GM23338 (cell line): Measurements from ENCODE around the gene MAST4. TPM values are rescaled to one million over a fixed set of nuclear protein-coding genes. Genes with fewer than 3 reads are reported as not detected.

ENCODE experiments used
- ATAC-seq: fragments of 200-7000 bp; cut with Tn5 transposase; 3 replicates; pipeline ENCODE4 v1.9.1; 2020
- DNase-seq: peaks from one replicate; pipeline ENCODE4 v3.0.0-alpha.2; 2015; ENCODE audit warnings: low spot score
- H2AFZ ChIP-seq: fragments of 200-600 bp; sonication (generic); 2 replicates; pipeline ENCODE4 v1.8.0; 2016; ENCODE audit warnings: antibody characterized with exemption, mild to moderate bottlenecking, moderate library complexity
- H3F3A ChIP-seq: fragments of 200-600 bp; sonication (generic); replicated peaks from 2 replicates; pipeline ENCODE4 v1.8.0; 2017; ENCODE audit warnings: antibody characterized with exemption, mixed run types, low read depth
- H3K27ac ChIP-seq: fragments of 200-600 bp; sonication (generic); 2 replicates; pipeline ENCODE4 v1.6.1; 2016; ENCODE audit warnings: low read depth
- H3K27me3 ChIP-seq: fragments of 200-600 bp; sonication (generic); 2 replicates; pipeline ENCODE4 v1.8.0; 2016; ENCODE audit warnings: mild to moderate bottlenecking, mixed run types, moderate library complexity; ENCODE audit not compliant: insufficient read depth
- H3K36me3 ChIP-seq: fragments of 200-600 bp; sonication (generic); 2 replicates; pipeline ENCODE4 v1.8.0; 2016; ENCODE audit warnings: mild to moderate bottlenecking; ENCODE audit not compliant: insufficient read depth
- H3K4me1 ChIP-seq: fragments of 200-600 bp; sonication (generic); 2 replicates; pipeline ENCODE4 v1.8.0; 2016; ENCODE audit warnings: mild to moderate bottlenecking, moderate library complexity; ENCODE audit not compliant: insufficient read depth
- H3K4me2 ChIP-seq: fragments of 200-600 bp; sonication (generic); 2 replicates; pipeline ENCODE4 v1.7.1; 2017; ENCODE audit warnings: mixed run types
- H3K4me3 ChIP-seq: fragments of 200-600 bp; sonication (generic); 2 replicates; pipeline ENCODE4 v1.6.1; 2016; ENCODE audit warnings: mixed run types
- H3K79me2 ChIP-seq: fragments of 200-600 bp; sonication (generic); replicated peaks from 2 replicates; pipeline ENCODE4 v1.8.0; 2017; ENCODE audit warnings: mild to moderate bottlenecking; ENCODE audit not compliant: insufficient read depth
- H3K9me2 ChIP-seq: fragments of 200-600 bp; sonication (generic); 2 replicates; pipeline ENCODE4 v1.8.0; 2017; ENCODE audit not compliant: insufficient read depth
- H4K20me1 ChIP-seq: fragments of 200-600 bp; sonication (generic); replicated peaks from 2 replicates; pipeline ENCODE4 v1.8.0; 2017; ENCODE audit warnings: mild to moderate bottlenecking; ENCODE audit not compliant: insufficient read depth
- H3K27ac Mint-ChIP-seq: 2 replicates; pipeline ENCODE4 v1.8.0; 2020; ENCODE audit warnings: inconsistent platforms, mild to moderate bottlenecking, moderate library complexity, mixed read lengths
- H3K27me3 Mint-ChIP-seq: 3 replicates; pipeline ENCODE4 v1.8.0; 2022; ENCODE audit warnings: low read depth, mild to moderate bottlenecking, moderate library complexity, mixed read lengths, inconsistent platforms; ENCODE audit not compliant: insufficient read depth, poor library complexity
- H3K36me3 Mint-ChIP-seq: 3 replicates; pipeline ENCODE4 v1.8.0; 2021; ENCODE audit warnings: low read depth, mild to moderate bottlenecking, inconsistent platforms, moderate library complexity, mixed read lengths
- H3K4me1 Mint-ChIP-seq: 3 replicates; pipeline ENCODE4 v1.8.0; 2020; ENCODE audit warnings: mild to moderate bottlenecking, inconsistent platforms, mixed read lengths
- H3K4me3 Mint-ChIP-seq: 3 replicates; pipeline ENCODE4 v1.8.0; 2021; ENCODE audit warnings: moderate library complexity, mild to moderate bottlenecking, inconsistent platforms, mixed read lengths
- H3K9me3 Mint-ChIP-seq: 3 replicates; pipeline ENCODE4 v1.8.0; 2020; ENCODE audit warnings: moderate library complexity, mild to moderate bottlenecking, inconsistent platforms, mixed read lengths
- CREB1 ChIP-seq: fragments of 250-450 bp; sonication (Bioruptor Pico); IDR thresholded peaks from 2 replicates; pipeline ENCODE4 v1.5.0; 2020; ENCODE audit warnings: low read depth, mild to moderate bottlenecking, moderate library complexity
- EZH2 ChIP-seq: fragments of 200-600 bp; sonication (generic); IDR thresholded peaks from one replicate; pipeline ENCODE4 v1.8.0; 2017; ENCODE audit warnings: antibody characterized with exemption, mild to moderate bottlenecking, low read depth; ENCODE audit not compliant: unreplicated experiment
- EZH2phosphoT487 ChIP-seq: fragments of 200-600 bp; sonication (generic); IDR thresholded peaks from one replicate; pipeline ENCODE4 v1.8.1; 2018; ENCODE audit warnings: antibody characterized with exemption; ENCODE audit not compliant: unreplicated experiment
- JUNB ChIP-seq: IDR thresholded peaks from one replicate; pipeline ENCODE4 v1.6.1; 2016; ENCODE audit warnings: antibody characterized with exemption; ENCODE audit not compliant: unreplicated experiment
- NANOG ChIP-seq: IDR thresholded peaks from 2 replicates; pipeline ENCODE4 v1.6.1; 2016; ENCODE audit warnings: antibody characterized with exemption, borderline replicate concordance
- POLR2AphosphoS5 ChIP-seq: IDR thresholded peaks from 2 replicates; pipeline ENCODE4 v1.6.1; 2016; ENCODE audit warnings: antibody characterized with exemption, low read depth
- STAT1 ChIP-seq: IDR thresholded peaks from one replicate; pipeline ENCODE4 v1.6.1; 2016; ENCODE audit warnings: antibody characterized with exemption; ENCODE audit not compliant: unreplicated experiment
- ZNF114 ChIP-seq: fragments of 250-450 bp; sonication (Bioruptor Pico); IDR thresholded peaks from 2 replicates; pipeline ENCODE4 v1.5.0; 2020; ENCODE audit warnings: mild to moderate bottlenecking, moderate library complexity
- ZNF331 ChIP-seq: fragments of 250-450 bp; sonication (Bioruptor Pico); IDR thresholded peaks from 2 replicates; pipeline ENCODE4 v1.5.0; 2020; ENCODE audit warnings: low read depth, mild to moderate bottlenecking, moderate library complexity
- polyA plus RNA-seq: library from polyadenylated mRNA; unstranded; fragments of >200 nt; fragmentation: Nextera tagmentation; extraction: Ambion mirVana; gene quantifications from 2 replicates; pipeline ENCODE4 v1.2.1, GENCODE V29; 2016
- total RNA-seq: library from RNA; depleted of rRNA; stranded (reverse); fragments of >200 nt; shearing (Covaris generic); gene quantifications from 2 replicates; pipeline ENCODE4 v1.2.3, GENCODE V29; 2014
- TF ChIP-seq, protein P1 (sequence below): IDR thresholded peaks from one replicate; pipeline ENCODE4 v1.6.1; 2018; ENCODE audit warnings: antibody characterized with exemption; ENCODE audit not compliant: unreplicated experiment
- TF ChIP-seq, protein P2 (sequence below): fragments of 250-450 bp; sonication (Bioruptor Pico); IDR thresholded peaks from 2 replicates; pipeline ENCODE4 v1.5.0; 2020; ENCODE audit warnings: mild to moderate bottlenecking, moderate library complexity
- TF ChIP-seq, protein P3 (sequence below), 2 experiments: fragments of 200-600 bp in 1 of 2; sonication (generic) in 1 of 2; conservative IDR thresholded peaks; 2 replicates each; pipeline versions ENCODE4 v1.5.1 to v1.6.1; 2016 to 2017; ENCODE audit warnings: antibody characterized with exemption in 2 of 2, low read depth in 2 of 2, mild to moderate bottlenecking in 2 of 2, moderate library complexity in 1 of 2
- TF ChIP-seq, protein P4 (sequence below): IDR thresholded peaks from 2 replicates; pipeline ENCODE4 v1.6.1; 2016; ENCODE audit warnings: antibody characterized with exemption

MAST4 gene
- total and polyA plus RNA-seq, 2 experiments from 2014 or later = 3.6 to 8.5 TPM

DNA sequence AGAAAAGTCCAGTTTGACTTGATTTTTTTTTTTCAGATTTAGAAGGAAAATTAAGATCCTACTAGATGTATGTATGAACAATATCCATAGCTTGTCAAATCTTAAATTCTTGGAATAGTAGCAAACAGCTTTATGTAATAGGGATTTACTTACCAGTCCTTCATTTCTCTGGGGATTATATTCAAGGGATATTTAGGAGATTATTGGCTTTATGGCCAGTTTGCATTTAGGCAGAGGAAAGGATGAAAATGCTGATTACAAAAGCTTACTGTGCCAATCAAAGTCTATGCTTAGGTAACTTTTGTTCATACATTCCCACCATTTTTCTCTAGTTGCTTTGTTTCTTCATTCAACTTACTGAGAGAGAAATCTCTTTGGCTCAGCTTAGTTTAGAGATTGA lies 47.9 kb downstream of the MAST4 start:
- Mint-ChIP-seq H3K36me3 (no peaks in the 10 kb centered on the region), H3K27me3 (no peaks in the 10 kb centered on the region), H3K9me3 (no peaks in the 10 kb centered on the region), H3K27ac (no peak overlapping the region), H3K4me1 (peaks cover 17% of the 10 kb centered on the region), H3K4me3 (no peak overlapping the region)
- no peak overlapping the region for H3K4me3 ChIP-seq
- H3K4me2 ChIP-seq = no peak overlapping the region
- H3K27ac ChIP-seq = no peak overlapping the region
- no peak overlapping the region for H2AFZ ChIP-seq
- no peaks in the 10 kb centered on the region for H3K9me2 ChIP-seq
- H3K27me3 ChIP-seq = no peaks in the 10 kb centered on the region
- H3F3A ChIP-seq = no peaks in the 10 kb centered on the region
- no peak for ATAC-seq
- peaks cover 14% of the 10 kb centered on the region for H3K4me1 ChIP-seq
- H3K79me2 ChIP-seq = no peaks in the 10 kb centered on the region
- H4K20me1 ChIP-seq = no peaks in the 10 kb centered on the region
- no peaks in the 10 kb centered on the region for H3K36me3 ChIP-seq
- TF ChIP-seq JUNB (no peak), EZH2phosphoT487 (no peak), POLR2AphosphoS5 (no peak), CREB1 (CRISPR knock-in tag) (no peak), NANOG (no peak), ZNF114 (CRISPR knock-in tag) (no peak), ZNF331 (no peak), STAT1 (no peak), EZH2 (no peak)
- TF ChIP-seq, protein P1, sequence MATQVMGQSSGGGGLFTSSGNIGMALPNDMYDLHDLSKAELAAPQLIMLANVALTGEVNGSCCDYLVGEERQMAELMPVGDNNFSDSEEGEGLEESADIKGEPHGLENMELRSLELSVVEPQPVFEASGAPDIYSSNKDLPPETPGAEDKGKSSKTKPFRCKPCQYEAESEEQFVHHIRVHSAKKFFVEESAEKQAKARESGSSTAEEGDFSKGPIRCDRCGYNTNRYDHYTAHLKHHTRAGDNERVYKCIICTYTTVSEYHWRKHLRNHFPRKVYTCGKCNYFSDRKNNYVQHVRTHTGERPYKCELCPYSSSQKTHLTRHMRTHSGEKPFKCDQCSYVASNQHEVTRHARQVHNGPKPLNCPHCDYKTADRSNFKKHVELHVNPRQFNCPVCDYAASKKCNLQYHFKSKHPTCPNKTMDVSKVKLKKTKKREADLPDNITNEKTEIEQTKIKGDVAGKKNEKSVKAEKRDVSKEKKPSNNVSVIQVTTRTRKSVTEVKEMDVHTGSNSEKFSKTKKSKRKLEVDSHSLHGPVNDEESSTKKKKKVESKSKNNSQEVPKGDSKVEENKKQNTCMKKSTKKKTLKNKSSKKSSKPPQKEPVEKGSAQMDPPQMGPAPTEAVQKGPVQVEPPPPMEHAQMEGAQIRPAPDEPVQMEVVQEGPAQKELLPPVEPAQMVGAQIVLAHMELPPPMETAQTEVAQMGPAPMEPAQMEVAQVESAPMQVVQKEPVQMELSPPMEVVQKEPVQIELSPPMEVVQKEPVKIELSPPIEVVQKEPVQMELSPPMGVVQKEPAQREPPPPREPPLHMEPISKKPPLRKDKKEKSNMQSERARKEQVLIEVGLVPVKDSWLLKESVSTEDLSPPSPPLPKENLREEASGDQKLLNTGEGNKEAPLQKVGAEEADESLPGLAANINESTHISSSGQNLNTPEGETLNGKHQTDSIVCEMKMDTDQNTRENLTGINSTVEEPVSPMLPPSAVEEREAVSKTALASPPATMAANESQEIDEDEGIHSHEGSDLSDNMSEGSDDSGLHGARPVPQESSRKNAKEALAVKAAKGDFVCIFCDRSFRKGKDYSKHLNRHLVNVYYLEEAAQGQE = no peak
- TF ChIP-seq, protein P2, sequence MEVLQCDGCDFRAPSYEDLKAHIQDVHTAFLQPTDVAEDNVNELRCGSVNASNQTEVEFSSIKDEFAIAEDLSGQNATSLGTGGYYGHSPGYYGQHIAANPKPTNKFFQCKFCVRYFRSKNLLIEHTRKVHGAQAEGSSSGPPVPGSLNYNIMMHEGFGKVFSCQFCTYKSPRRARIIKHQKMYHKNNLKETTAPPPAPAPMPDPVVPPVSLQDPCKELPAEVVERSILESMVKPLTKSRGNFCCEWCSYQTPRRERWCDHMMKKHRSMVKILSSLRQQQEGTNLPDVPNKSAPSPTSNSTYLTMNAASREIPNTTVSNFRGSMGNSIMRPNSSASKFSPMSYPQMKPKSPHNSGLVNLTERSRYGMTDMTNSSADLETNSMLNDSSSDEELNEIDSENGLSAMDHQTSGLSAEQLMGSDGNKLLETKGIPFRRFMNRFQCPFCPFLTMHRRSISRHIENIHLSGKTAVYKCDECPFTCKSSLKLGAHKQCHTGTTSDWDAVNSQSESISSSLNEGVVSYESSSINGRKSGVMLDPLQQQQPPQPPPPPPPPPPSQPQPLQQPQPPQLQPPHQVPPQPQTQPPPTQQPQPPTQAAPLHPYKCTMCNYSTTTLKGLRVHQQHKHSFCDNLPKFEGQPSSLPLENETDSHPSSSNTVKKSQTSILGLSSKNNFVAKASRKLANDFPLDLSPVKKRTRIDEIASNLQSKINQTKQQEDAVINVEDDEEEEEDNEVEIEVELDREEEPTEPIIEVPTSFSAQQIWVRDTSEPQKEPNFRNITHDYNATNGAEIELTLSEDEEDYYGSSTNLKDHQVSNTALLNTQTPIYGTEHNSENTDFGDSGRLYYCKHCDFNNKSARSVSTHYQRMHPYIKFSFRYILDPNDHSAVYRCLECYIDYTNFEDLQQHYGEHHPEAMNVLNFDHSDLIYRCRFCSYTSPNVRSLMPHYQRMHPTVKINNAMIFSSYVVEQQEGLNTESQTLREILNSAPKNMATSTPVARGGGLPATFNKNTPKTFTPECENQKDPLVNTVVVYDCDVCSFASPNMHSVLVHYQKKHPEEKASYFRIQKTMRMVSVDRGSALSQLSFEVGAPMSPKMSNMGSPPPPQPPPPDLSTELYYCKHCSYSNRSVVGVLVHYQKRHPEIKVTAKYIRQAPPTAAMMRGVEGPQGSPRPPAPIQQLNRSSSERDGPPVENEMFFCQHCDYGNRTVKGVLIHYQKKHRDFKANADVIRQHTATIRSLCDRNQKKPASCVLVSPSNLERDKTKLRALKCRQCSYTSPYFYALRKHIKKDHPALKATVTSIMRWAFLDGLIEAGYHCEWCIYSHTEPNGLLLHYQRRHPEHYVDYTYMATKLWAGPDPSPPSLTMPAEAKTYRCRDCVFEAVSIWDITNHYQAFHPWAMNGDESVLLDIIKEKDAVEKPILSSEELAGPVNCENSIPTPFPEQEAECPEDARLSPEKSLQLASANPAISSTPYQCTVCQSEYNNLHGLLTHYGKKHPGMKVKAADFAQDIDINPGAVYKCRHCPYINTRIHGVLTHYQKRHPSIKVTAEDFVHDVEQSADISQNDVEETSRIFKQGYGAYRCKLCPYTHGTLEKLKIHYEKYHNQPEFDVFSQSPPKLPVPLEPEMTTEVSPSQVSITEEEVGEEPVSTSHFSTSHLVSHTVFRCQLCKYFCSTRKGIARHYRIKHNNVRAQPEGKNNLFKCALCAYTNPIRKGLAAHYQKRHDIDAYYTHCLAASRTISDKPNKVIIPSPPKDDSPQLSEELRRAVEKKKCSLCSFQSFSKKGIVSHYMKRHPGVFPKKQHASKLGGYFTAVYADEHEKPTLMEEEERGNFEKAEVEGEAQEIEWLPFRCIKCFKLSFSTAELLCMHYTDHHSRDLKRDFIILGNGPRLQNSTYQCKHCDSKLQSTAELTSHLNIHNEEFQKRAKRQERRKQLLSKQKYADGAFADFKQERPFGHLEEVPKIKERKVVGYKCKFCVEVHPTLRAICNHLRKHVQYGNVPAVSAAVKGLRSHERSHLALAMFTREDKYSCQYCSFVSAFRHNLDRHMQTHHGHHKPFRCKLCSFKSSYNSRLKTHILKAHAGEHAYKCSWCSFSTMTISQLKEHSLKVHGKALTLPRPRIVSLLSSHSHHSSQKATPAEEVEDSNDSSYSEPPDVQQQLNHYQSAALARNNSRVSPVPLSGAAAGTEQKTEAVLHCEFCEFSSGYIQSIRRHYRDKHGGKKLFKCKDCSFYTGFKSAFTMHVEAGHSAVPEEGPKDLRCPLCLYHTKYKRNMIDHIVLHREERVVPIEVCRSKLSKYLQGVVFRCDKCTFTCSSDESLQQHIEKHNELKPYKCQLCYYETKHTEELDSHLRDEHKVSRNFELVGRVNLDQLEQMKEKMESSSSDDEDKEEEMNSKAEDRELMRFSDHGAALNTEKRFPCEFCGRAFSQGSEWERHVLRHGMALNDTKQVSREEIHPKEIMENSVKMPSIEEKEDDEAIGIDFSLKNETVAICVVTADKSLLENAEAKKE (CRISPR knock-in tag) = no peak
- TF ChIP-seq, protein P3, sequence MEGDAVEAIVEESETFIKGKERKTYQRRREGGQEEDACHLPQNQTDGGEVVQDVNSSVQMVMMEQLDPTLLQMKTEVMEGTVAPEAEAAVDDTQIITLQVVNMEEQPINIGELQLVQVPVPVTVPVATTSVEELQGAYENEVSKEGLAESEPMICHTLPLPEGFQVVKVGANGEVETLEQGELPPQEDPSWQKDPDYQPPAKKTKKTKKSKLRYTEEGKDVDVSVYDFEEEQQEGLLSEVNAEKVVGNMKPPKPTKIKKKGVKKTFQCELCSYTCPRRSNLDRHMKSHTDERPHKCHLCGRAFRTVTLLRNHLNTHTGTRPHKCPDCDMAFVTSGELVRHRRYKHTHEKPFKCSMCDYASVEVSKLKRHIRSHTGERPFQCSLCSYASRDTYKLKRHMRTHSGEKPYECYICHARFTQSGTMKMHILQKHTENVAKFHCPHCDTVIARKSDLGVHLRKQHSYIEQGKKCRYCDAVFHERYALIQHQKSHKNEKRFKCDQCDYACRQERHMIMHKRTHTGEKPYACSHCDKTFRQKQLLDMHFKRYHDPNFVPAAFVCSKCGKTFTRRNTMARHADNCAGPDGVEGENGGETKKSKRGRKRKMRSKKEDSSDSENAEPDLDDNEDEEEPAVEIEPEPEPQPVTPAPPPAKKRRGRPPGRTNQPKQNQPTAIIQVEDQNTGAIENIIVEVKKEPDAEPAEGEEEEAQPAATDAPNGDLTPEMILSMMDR (conservative IDR thresholded peaks at IDR 0.05; ENCODE audit: low read depth in 2 of 2) = no peak
- TF ChIP-seq, protein P4, sequence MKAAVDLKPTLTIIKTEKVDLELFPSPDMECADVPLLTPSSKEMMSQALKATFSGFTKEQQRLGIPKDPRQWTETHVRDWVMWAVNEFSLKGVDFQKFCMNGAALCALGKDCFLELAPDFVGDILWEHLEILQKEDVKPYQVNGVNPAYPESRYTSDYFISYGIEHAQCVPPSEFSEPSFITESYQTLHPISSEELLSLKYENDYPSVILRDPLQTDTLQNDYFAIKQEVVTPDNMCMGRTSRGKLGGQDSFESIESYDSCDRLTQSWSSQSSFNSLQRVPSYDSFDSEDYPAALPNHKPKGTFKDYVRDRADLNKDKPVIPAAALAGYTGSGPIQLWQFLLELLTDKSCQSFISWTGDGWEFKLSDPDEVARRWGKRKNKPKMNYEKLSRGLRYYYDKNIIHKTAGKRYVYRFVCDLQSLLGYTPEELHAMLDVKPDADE = no peak
- no peak for DNase-seq
